MM.1S (cell line): ENCODE measurements around the gene TGM6.

Experiments used
- DNase-seq: peaks from one replicate; pipeline ENCODE4 v3.0.0-alpha.2; 2015
- H2AFZ ChIP-seq: fragments of 300-600 bp; sonication (generic); 2 replicates; pipeline ENCODE4 v1.6.0; 2016; ENCODE audit warnings: antibody characterized with exemption, low read length
- H3F3A ChIP-seq: fragments of 300-600 bp; sonication (generic); 2 replicates; pipeline ENCODE4 v1.6.1; 2016; ENCODE audit warnings: mild to moderate bottlenecking, antibody characterized with exemption, low read length, moderate library complexity, mixed read lengths; ENCODE audit not compliant: insufficient read depth
- H3K27ac ChIP-seq: fragments of 300-600 bp; sonication (generic); 2 replicates; pipeline ENCODE4 v1.5.1; 2016; ENCODE audit warnings: mild to moderate bottlenecking, low read length
- H3K27me3 ChIP-seq: fragments of 300-600 bp; sonication (generic); replicated peaks from 2 replicates; pipeline ENCODE4 v1.6.0; 2016; ENCODE audit warnings: low read length; ENCODE audit not compliant: insufficient read depth
- H3K36me3 ChIP-seq: fragments of 300-600 bp; sonication (generic); replicated peaks from 2 replicates; pipeline ENCODE4 v1.6.1; 2016; ENCODE audit warnings: mild to moderate bottlenecking, low read length, mixed read lengths; ENCODE audit not compliant: insufficient read depth
- H3K4me1 ChIP-seq: fragments of 300-600 bp; sonication (generic); 2 replicates; pipeline ENCODE4 v1.6.1; 2016; ENCODE audit warnings: low read length, mixed read lengths
- H3K4me2 ChIP-seq: fragments of 300-600 bp; sonication (generic); 2 replicates; pipeline ENCODE4 v1.6.0; 2016; ENCODE audit warnings: low read depth, low read length
- H3K4me3 ChIP-seq: fragments of 300-600 bp; sonication (generic); 2 replicates; pipeline ENCODE4 v1.5.1; 2016; ENCODE audit warnings: low read length, mixed read lengths
- H3K79me2 ChIP-seq: fragments of 300-600 bp; sonication (generic); 2 replicates; pipeline ENCODE4 v1.6.1; 2016; ENCODE audit warnings: mixed run types, low read length, mixed read lengths
- H3K9ac ChIP-seq: fragments of 300-600 bp; sonication (generic); 2 replicates; pipeline ENCODE4 v1.6.1; 2016; ENCODE audit warnings: low read length, mixed read lengths
- H3K9me2 ChIP-seq: fragments of 300-600 bp; sonication (generic); replicated peaks from 2 replicates; pipeline ENCODE4 v1.6.1; 2016; ENCODE audit warnings: mild to moderate bottlenecking, low read length, mixed read lengths; ENCODE audit not compliant: insufficient read depth
- H3K9me3 ChIP-seq: fragments of 300-600 bp; sonication (generic); replicated peaks from 2 replicates; pipeline ENCODE4 v1.6.1; 2016; ENCODE audit warnings: mild to moderate bottlenecking, low read length, mixed read lengths; ENCODE audit not compliant: insufficient read depth
- H4K20me1 ChIP-seq: fragments of 300-600 bp; sonication (generic); 2 replicates; pipeline ENCODE4 v1.6.1; 2016; ENCODE audit warnings: mild to moderate bottlenecking, low read length, moderate library complexity, mixed read lengths; ENCODE audit not compliant: insufficient read depth
- CTCF ChIP-seq: fragments of 300-600 bp; sonication (generic); IDR thresholded peaks from 2 replicates; pipeline ENCODE4 v1.5.1; 2016; ENCODE audit warnings: antibody characterized with exemption, low read length, mixed read lengths
- EZH2 ChIP-seq: fragments of 300-600 bp; sonication (generic); optimal IDR thresholded peaks from 2 replicates; pipeline ENCODE3; 2017; ENCODE audit warnings: low read depth, mild to moderate bottlenecking, antibody characterized with exemption, low read length, mixed read lengths
- EZH2phosphoT487 ChIP-seq: fragments of 300-600 bp; sonication (generic); IDR thresholded peaks from 2 replicates; pipeline ENCODE4 v1.6.1; 2018; ENCODE audit warnings: antibody characterized with exemption, low read length

Gene TGM6

GRCh38 chr20:2378893-2379292, 1.8 kb upstream of the TGM6 start:
- TF ChIP-seq CTCF, result no peak
- TF ChIP-seq EZH2, result no peak
- TF ChIP-seq EZH2phosphoT487, result no peak
- Histone ChIP-seq H3K27ac (no peak overlapping the region), H3K9me2 (no peaks in the 10 kb centered on the region), H3K9ac (no peak overlapping the region), H3K79me2 (no peaks in the 10 kb centered on the region), H3K4me3 (no peak overlapping the region), H3F3A (no peaks in the 10 kb centered on the region), H3K4me1 (peaks cover 16% of the 10 kb centered on the region), H3K36me3 (no peaks in the 10 kb centered on the region), H3K27me3 (no peaks in the 10 kb centered on the region), H4K20me1 (no peaks in the 10 kb centered on the region), H3K9me3 (no peaks in the 10 kb centered on the region), H3K4me2 (peak overlapping the region; percentile 49; the same call in 1 of the 2 replicates), H2AFZ (no peak overlapping the region)
- DNase-seq, result no peak

DNA sequence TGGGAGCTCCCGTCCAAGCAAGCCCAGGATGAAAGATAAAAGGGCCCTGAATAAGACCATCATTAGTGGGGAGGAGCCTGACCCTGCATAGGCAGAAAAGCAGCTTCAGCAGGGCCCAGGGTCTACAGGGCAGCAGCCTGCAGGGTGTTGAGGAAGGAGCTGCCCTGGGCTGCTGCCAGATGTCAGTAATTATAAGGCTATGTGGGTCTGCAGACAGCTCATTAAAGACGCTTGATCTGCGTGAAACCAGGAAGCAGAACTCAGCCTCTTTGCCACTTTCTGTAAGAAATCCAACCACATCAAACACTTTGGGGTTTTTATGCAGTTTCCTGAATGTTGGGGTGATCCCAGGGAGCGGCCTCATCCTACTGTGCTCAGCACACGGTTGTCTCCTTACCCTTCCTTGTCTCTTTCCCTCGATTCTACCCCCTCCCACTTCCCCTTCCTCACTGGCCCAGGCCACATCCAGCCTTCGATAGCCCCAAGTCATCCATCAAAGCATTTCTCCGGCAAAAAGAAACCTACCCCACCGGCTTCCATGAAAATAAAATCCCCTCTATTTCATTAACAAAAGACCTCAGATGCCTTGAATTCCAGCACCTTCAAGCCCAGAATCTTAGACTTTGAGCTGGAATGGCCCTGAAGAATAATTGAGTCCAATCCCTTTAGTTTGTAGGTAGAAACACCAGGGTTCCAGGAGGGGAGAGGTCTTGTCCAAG, 1.0 kb upstream of the TGM6 start:
- H3K36me3 ChIP-seq, result no peaks in the 10 kb centered on the region
- no peaks in the 10 kb centered on the region for H3F3A ChIP-seq
- H3K4me2 ChIP-seq, result peak overlapping the region; percentile 49
- H4K20me1 ChIP-seq, result no peaks in the 10 kb centered on the region
- H3K4me3 ChIP-seq, result no peak overlapping the region
- H3K9me2 ChIP-seq, result no peaks in the 10 kb centered on the region
- TF ChIP-seq EZH2phosphoT487 (no peak), EZH2 (no peak), CTCF (no peak)
- DNase-seq, result peak; percentile 88
- no peaks in the 10 kb centered on the region for H3K9me3 ChIP-seq
- H2AFZ ChIP-seq, result peak overlapping the region; percentile 9; the same call in 1 of the 2 replicates
- H3K4me1 ChIP-seq, result peaks cover 16% of the 10 kb centered on the region
- H3K79me2 ChIP-seq, result no peaks in the 10 kb centered on the region
- no peak overlapping the region for H3K9ac ChIP-seq
- H3K27me3 ChIP-seq, result no peaks in the 10 kb centered on the region
- no peak overlapping the region for H3K27ac ChIP-seq

- TF ChIP-seq EZH2 (no peak), CTCF (no peak), EZH2phosphoT487 (no peak)
- Histone ChIP-seq H3K9ac (no peak overlapping the region), H3K4me1 (peaks cover 16% of the 10 kb centered on the region), H3K27me3 (no peaks in the 10 kb centered on the region), H3K36me3 (no peaks in the 10 kb centered on the region), H3K27ac (no peak overlapping the region), H3K4me2 (no peak overlapping the region), H3K79me2 (no peaks in the 10 kb centered on the region), H3K4me3 (no peak overlapping the region), H3F3A (no peaks in the 10 kb centered on the region), H4K20me1 (no peaks in the 10 kb centered on the region), H3K9me3 (no peaks in the 10 kb centered on the region), H2AFZ (no peak overlapping the region), H3K9me2 (no peaks in the 10 kb centered on the region)
- DNase-seq, result no peak
These were observed 602 bp downstream of the TGM6 start for GRCh38 chr20:2381303-2381702.
